ENCODE data around the gene GNG12.
"Not testable (repeated sequence)": the region's sequence is repeated elsewhere in the genome, so short reads cannot be mapped to it uniquely, and the experiment has no call there.

GNG12 gene

GRCh38 chr1:67675800-67676199, 157.5 kb downstream of the GNG12 start:
- no peak for TF ChIP-seq ZFX (IDR thresholded peaks at IDR 0.05)
- no peak overlapping the region for H3K27ac ChIP-seq

- no peak overlapping the region for H3K27ac ChIP-seq
- TF ChIP-seq CTCF (conservative IDR thresholded peaks at IDR 0.05) = no peak
- TF ChIP-seq ZFX (IDR thresholded peaks at IDR 0.05) = no peak
Measured at GRCh38 chr1:67674260-67675011, 158.8 kb downstream of the GNG12 start.

GRCh38 chr1:67673468-67674201, 159.6 kb downstream of the GNG12 start:
- no peak overlapping the region for H3K27ac ChIP-seq
- no peak for TF ChIP-seq ZFX (IDR thresholded peaks at IDR 0.05)
- no peak for TF ChIP-seq CTCF (conservative IDR thresholded peaks at IDR 0.05)

GRCh38 chr1:67672260-67672803, 160.9 kb downstream of the GNG12 start:
- TF ChIP-seq ZFX (IDR thresholded peaks at IDR 0.05) (no peak), CTCF (conservative IDR thresholded peaks at IDR 0.05) (no peak)
- no peak overlapping the region for H3K27ac ChIP-seq

- H3K27ac ChIP-seq = no peak overlapping the region
- TF ChIP-seq CTCF (conservative IDR thresholded peaks at IDR 0.05) = no peak
- TF ChIP-seq ZFX (IDR thresholded peaks at IDR 0.05) = no peak
Measured at GRCh38 chr1:67668660-67669059, 164.6 kb downstream of the GNG12 start.

GRCh38 chr1:67666636-67667035, 166.6 kb downstream of the GNG12 start:
- TF ChIP-seq CTCF (conservative IDR thresholded peaks at IDR 0.05) (no peak), ZFX (IDR thresholded peaks at IDR 0.05) (no peak)
- H3K27ac ChIP-seq = no peak overlapping the region

GRCh38 chr1:67665307-67665706, 168.0 kb downstream of the GNG12 start:
- not testable (repeated sequence) for H3K27ac ChIP-seq

GRCh38 chr1:67664048-67664447, 169.2 kb downstream of the GNG12 start:
- TF ChIP-seq CTCF (conservative IDR thresholded peaks at IDR 0.05) (no peak), ZFX (IDR thresholded peaks at IDR 0.05) (no peak)
- H3K27ac ChIP-seq = no peak overlapping the region

Data from C4-2B (cell line).